K562 (cell line): ENCODE results near the gene NKX2-1. TPM values are rescaled to one million over a fixed set of nuclear protein-coding genes. Genes with fewer than 3 reads are reported as not detected.
"Not testable (repeated sequence)": the region's sequence is repeated elsewhere in the genome, so short reads cannot be mapped to it uniquely, and the experiment has no call there.

Experiments used
- ATAC-seq: fragments of 200-7000 bp; cut with Tn5 transposase; 3 replicates; pipeline ENCODE4 v1.9.1; 2020; ENCODE audit warnings: moderate library complexity
- BruUV-seq: library from RNA; stranded (reverse); fragments of 400-500 nt; replicated peaks from 2 replicates; lab custom pipeline; 2021; lab: Mats Ljungman, UMichigan
- CTCF ChIA-PET: fragments of 300-600 bp; formaldehyde crosslinking; extraction: SDS; loops from one replicate; lab custom pipeline; 2021; ENCODE audit warnings: low intra/inter-chr PET ratio; lab: Yijun Ruan, JAX
- POLR2A ChIA-PET: fragments of 300-600, 350-650 bp; sonication (Branson Sonifier 250); formaldehyde crosslinking; extraction: SDS; loops from one replicate; lab custom pipeline; 2021; ENCODE audit warnings: antibody characterized with exemption, inconsistent platforms; lab: Yijun Ruan, JAX
- DNase-seq, 4 experiments: peaks; one replicate each; pipeline versions ENCODE4 v3.0.0 to v3.0.0-alpha.2; 2011 to 2018; ENCODE audit warnings: low spot score in 3 of 4, mixed read lengths in 3 of 4; ENCODE audit errors: extremely low read depth in 1 of 4
- FAIRE-seq: peaks from 2 replicates; lab custom pipeline; 2011; peaks lifted over from hg19 to GRCh38; lab: Jason Lieb, UNC
- H2AFZ ChIP-seq: 2 replicates; pipeline ENCODE4 v1.6.0; 2011; ENCODE audit warnings: low read depth, low read length, control low read depth, inconsistent platforms
- H3K27ac ChIP-seq: fragments of 200-600 bp; 3 replicates; pipeline ENCODE4 v1.8.0; 2011; ENCODE audit warnings: low read depth, mild to moderate bottlenecking, control low read depth, inconsistent platforms, low read length, moderate library complexity, mixed read lengths; ENCODE audit errors: extremely low read depth
- H3K27me3 ChIP-seq, 2 experiments: fragments of 300-600 bp in 1 of 2; 2 replicates in 1 of 2; 3 replicates in 1 of 2; pipeline versions ENCODE4 v1.6.0 to v1.8.0; 2011; ENCODE audit warnings: inconsistent platforms in 2 of 2, low read length in 2 of 2, mild to moderate bottlenecking in 1 of 2, mixed read lengths in 1 of 2, moderate library complexity in 1 of 2; ENCODE audit not compliant: control insufficient read depth in 2 of 2, insufficient read depth in 2 of 2
- H3K36me3 ChIP-seq: fragments of 300-600 bp; 3 replicates; pipeline ENCODE4 v1.8.0; 2011; ENCODE audit warnings: mild to moderate bottlenecking, low read length, inconsistent platforms; ENCODE audit not compliant: control insufficient read depth, insufficient read depth
- H3K4me1 ChIP-seq, 2 experiments: fragments of 200-600 bp in 1 of 2; replicated peaks in 1 of 2; 2 replicates in 1 of 2; 3 replicates in 1 of 2; pipeline versions ENCODE4 v1.5.1 to v1.8.0; 2011; ENCODE audit warnings: inconsistent platforms in 2 of 2, low read length in 2 of 2, mild to moderate bottlenecking in 1 of 2, mixed read lengths in 1 of 2, moderate library complexity in 1 of 2; ENCODE audit not compliant: control insufficient read depth in 2 of 2, insufficient read depth in 2 of 2
- H3K4me2 ChIP-seq: 2 replicates; pipeline ENCODE4 v1.6.1; 2011; ENCODE audit warnings: low read length, control low read depth, inconsistent platforms, mixed read lengths; ENCODE audit not compliant: insufficient read depth
- H3K4me3 ChIP-seq: fragments of 200-600 bp; sonication (generic), shearing (Covaris generic); 2 replicates; pipeline ENCODE4 v1.5.1; 2016; ENCODE audit warnings: control low read depth, inconsistent platforms
- H3K79me2 ChIP-seq: fragments of 200-600 bp; 3 replicates; pipeline ENCODE4 v1.8.0; 2011; ENCODE audit warnings: low read length, inconsistent platforms; ENCODE audit not compliant: control insufficient read depth, insufficient read depth
- H3K9ac ChIP-seq, 2 experiments: 2 replicates each; pipeline versions ENCODE4 v1.6.0 to v1.6.1; 2011; ENCODE audit warnings: low read depth in 2 of 2, low read length in 2 of 2, control low read depth in 1 of 2, inconsistent platforms in 1 of 2, mild to moderate bottlenecking in 1 of 2, mixed read lengths in 1 of 2; ENCODE audit not compliant: insufficient read depth in 1 of 2
- H3K9me1 ChIP-seq: one replicate; pipeline ENCODE4 v1.6.0; 2011; ENCODE audit warnings: inconsistent platforms, mild to moderate bottlenecking, low read length, moderate library complexity; ENCODE audit not compliant: control insufficient read depth, insufficient read depth
- H3K9me3 ChIP-seq: replicated peaks from 2 replicates; pipeline ENCODE4 v1.5.1; 2011; ENCODE audit warnings: low read depth, low read length, inconsistent platforms; ENCODE audit not compliant: control insufficient read depth, insufficient read depth
- H4K20me1 ChIP-seq: replicated peaks from 2 replicates; pipeline ENCODE4 v1.6.1; 2011; ENCODE audit warnings: low read length, inconsistent platforms, mixed read lengths; ENCODE audit not compliant: control insufficient read depth, insufficient read depth
- E2F3 ChIP-seq: fragments of 250-450 bp; sonication (Bioruptor Pico); IDR thresholded peaks from 2 replicates; pipeline ENCODE4 v1.4.0; 2020; ENCODE audit warnings: mild to moderate bottlenecking
- FOXP1 ChIP-seq: sonication (generic); formaldehyde crosslinking; IDR thresholded peaks from 2 replicates; pipeline ENCODE4 v1.8.0; 2022; ENCODE audit warnings: mild to moderate bottlenecking, missing genetic modification reagents
- KDM4B ChIP-seq, 2 experiments: fragments of 450-650 bp in 1 of 2; sonication (generic) in 1 of 2; IDR thresholded peaks; 2 replicates each; pipeline ENCODE4 v1.6.1; 2016 to 2017; ENCODE audit warnings: borderline replicate concordance in 2 of 2, antibody characterized with exemption in 1 of 2, low read depth in 1 of 2, mild to moderate bottlenecking in 1 of 2
- MAFF ChIP-seq: IDR thresholded peaks from 2 replicates; pipeline ENCODE4 v1.6.1; 2012; ENCODE audit warnings: low read length, improper control_type of control experiment
- YBX1 ChIP-seq: fragments of 450-650 bp; IDR thresholded peaks from 2 replicates; pipeline ENCODE4 v1.7.1; 2016; ENCODE audit warnings: mild to moderate bottlenecking
- ZNF408 ChIP-seq: fragments of 250-450 bp; sonication (Bioruptor Pico); IDR thresholded peaks from 2 replicates; pipeline ENCODE4 v1.4.0; 2020; ENCODE audit warnings: low read depth, mild to moderate bottlenecking, moderate library complexity
- WGBS: fragments of 100-300 bp; shearing (Covaris generic); methylation state at CpG from one replicate; pipeline ENCODE4 v1.1.6; 2016; ENCODE audit warnings: low coverage, mixed read lengths; ENCODE audit not compliant: insufficient coverage; ENCODE audit errors: missing lambda C conversion rate; 5-methylcytosine and 5-hydroxymethylcytosine counted together
- in situ Hi-C: fragments of 300-500 bp; cut with MboI; formaldehyde crosslinking; loops from 4 replicates; pipeline ENCODE4 v1.15.0; 2018; ENCODE audit warnings: inconsistent platforms, mixed read lengths
- intact Hi-C: fragments of 100-400 bp; cut with micrococcal nuclease; formaldehyde crosslinking; loops from 2 replicates; pipeline ENCODE4 v1.14.2; 2022
- polyA plus RNA-seq, 8 experiments: library from polyadenylated mRNA; depleted of rRNA in 4 of 8; stranded (reverse) in 5 of 8; unstranded in 3 of 8; fragments of >200 nt; fragmentation: Nextera tagmentation in 2 of 8; fragmentation: Illumina TruSeq in 1 of 8; extraction: Ambion mirVana in 2 of 8; extraction: Trizol in 1 of 8; gene quantifications; 2 replicates each; pipeline versions ENCODE4 v1.2.1 to v1.2.3, GENCODE V29; 2011 to 2014; ENCODE audit warnings: inconsistent platforms in 1 of 8, missing spikeins in 1 of 8
- total RNA-seq, 7 experiments: library from RNA; depleted of rRNA in 6 of 7; stranded (reverse); fragments of >200 nt in 6 of 7; fragmentation: Illumina TruSeq in 2 of 7; extraction: Trizol in 2 of 7; gene quantifications; 2 replicates each; pipeline versions ENCODE4 v1.2.1 to v1.2.3, GENCODE V29; 2011 to 2021; ENCODE audit warnings: low replicate concordance in 1 of 7
- TF ChIP-seq, protein P1 (sequence below), 2 experiments: IDR thresholded peaks in 1 of 2; conservative IDR thresholded peaks in 1 of 2; 2 replicates each; pipeline ENCODE4 v1.6.1; 2016; ENCODE audit warnings: low read depth in 2 of 2, mild to moderate bottlenecking in 1 of 2, missing compliant biosample characterization in 1 of 2, missing genetic modification characterization in 1 of 2, moderate library complexity in 1 of 2

NKX2-1 gene
- total and polyA plus RNA-seq, 9 of the 15 experiments (the other 6 are each of a cell fraction or from before 2014, with no cell fraction given), result 0.11 TPM; not detected in 8

DNA sequence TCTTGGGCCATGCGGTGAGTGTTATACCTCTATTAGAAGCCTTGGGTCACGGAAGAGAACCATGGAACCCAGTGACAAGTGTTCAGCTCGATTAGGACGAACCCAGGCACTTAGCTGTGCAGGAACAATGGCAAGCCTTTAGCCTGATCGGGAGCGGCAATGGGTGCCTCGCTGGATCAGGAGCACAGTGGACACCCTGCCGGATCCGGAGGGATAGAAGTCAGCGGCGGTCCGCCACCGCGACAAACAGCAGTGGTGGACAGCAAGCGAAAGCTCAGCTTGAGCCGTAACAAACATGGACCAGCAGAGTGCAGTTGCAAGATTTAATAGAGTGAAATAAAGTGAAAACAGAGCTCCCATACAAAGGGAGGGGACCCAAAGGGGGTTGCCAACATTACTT lies 24.2 kb upstream of the NKX2-1 start:
- H3K9me1 ChIP-seq, DNase-seq, H3K27ac ChIP-seq, H3K36me3 ChIP-seq, H3K27me3 ChIP-seq, in situ Hi-C loops, CTCF ChIA-PET, H4K20me1 ChIP-seq, H3K9ac ChIP-seq, intact Hi-C loops, H3K4me2 ChIP-seq, H2AFZ ChIP-seq, ATAC-seq, H3K79me2 ChIP-seq, H3K4me3 ChIP-seq, BruUV-seq, H3K4me1 ChIP-seq, H3K9me3 ChIP-seq, FAIRE-seq: not testable (repeated sequence)
- WGBS, result 1% methylated on average over 8 of the region's 16 CpGs
- POLR2A ChIA-PET, result interaction anchor here (0.9 to 1.0 kb wide), 2 partner anchors 39 to 61 kb away, joined by 3 read pairs; no protein-coding TSS in a partner anchor

DNA sequence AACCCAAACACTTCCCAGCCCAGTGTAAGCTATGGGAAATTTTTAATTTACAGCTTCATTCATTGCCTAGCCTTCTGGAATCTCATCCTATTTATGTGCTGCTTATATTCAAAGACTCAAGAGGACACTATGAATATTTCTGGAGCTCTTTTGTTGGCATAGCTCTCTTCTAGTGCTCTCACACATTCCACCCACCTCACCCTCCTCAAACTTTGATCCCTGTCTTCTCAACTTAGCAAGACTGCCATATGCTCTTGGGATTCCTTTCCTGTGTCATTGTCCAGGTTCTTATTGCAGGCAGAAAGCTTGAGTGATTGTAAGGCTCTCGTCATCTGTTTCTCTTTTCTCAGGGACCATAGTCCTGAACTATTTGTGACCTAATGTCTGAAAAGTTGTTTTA lies 18.0 kb upstream of the NKX2-1 start:
- no peak overlapping the region for H3K9ac ChIP-seq
- no peaks in the 10 kb centered on the region for H3K4me1 ChIP-seq
- H3K27me3 ChIP-seq, result peaks cover 0 to 2% of the 10 kb centered on the region in 2 experiments; a peak in 1 of 5 replicates
- no peaks in the 10 kb centered on the region for H3K79me2 ChIP-seq
- in situ Hi-C loops, result no loop called here
- no peaks in the 10 kb centered on the region for H3K9me3 ChIP-seq
- no peaks in the 10 kb centered on the region for H3K9me1 ChIP-seq
- no peak overlapping the region for H3K27ac ChIP-seq
- H2AFZ ChIP-seq, result no peak overlapping the region
- ChIA-PET CTCF (no interaction called here), POLR2A (no interaction called here)
- DNase-seq (no peak), FAIRE-seq (no peak), ATAC-seq (no peak)
- no peak overlapping the region for H3K4me2 ChIP-seq
- BruUV-seq, result no TSS peak
- TF ChIP-seq YBX1, result no peak
- TF ChIP-seq KDM4B (IDR thresholded peaks at IDR 0.05; ENCODE audit: borderline replicate concordance in 2 of 2, low read depth in 1 of 2), result no peak
- no peak for TF ChIP-seq E2F3
- TF ChIP-seq MAFF, result no peak
- no peak for TF ChIP-seq FOXP1 (CRISPR knock-in tag)
- no peak for TF ChIP-seq ZNF408 (CRISPR knock-in tag)
- TF ChIP-seq, protein P1, sequence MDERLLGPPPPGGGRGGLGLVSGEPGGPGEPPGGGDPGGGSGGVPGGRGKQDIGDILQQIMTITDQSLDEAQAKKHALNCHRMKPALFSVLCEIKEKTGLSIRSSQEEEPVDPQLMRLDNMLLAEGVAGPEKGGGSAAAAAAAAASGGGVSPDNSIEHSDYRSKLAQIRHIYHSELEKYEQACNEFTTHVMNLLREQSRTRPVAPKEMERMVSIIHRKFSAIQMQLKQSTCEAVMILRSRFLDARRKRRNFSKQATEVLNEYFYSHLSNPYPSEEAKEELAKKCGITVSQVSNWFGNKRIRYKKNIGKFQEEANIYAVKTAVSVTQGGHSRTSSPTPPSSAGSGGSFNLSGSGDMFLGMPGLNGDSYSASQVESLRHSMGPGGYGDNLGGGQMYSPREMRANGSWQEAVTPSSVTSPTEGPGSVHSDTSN (CRISPR knock-in tag; IDR thresholded peaks at IDR 0.05; ENCODE audit: low read depth), result no peak
- TF ChIP-seq, protein P1 (tag; conservative IDR thresholded peaks at IDR 0.05; ENCODE audit: low read depth), result no peak
- 8% methylated on average over 1 of the region's 1 CpG for WGBS
- no peak overlapping the region for H3K4me3 ChIP-seq
- no peaks in the 10 kb centered on the region for H3K36me3 ChIP-seq
- H4K20me1 ChIP-seq, result no peaks in the 10 kb centered on the region
- intact Hi-C loops, result no loop called here
